Sciatic nerve (tissue), 2 donors: ENCODE data around the gene ALDH3B2. TPM values are rescaled to one million over a fixed set of nuclear protein-coding genes. Genes with fewer than 3 reads are reported as not detected.
"Not testable (repeated sequence)": the region's sequence is repeated elsewhere in the genome, so short reads cannot be mapped to it uniquely, and the experiment has no call there.

Experiments used
- ATAC-seq: fragments of 200-7000 bp; cut with Tn5 transposase; one replicate; pipeline ENCODE4 v1.9.1; 2020; ENCODE audit warnings: mild to moderate bottlenecking, moderate library complexity
- DNase-seq: peaks from one replicate; pipeline ENCODE4 v3.0.0-alpha.2; 2020; ENCODE audit warnings: low spot score
- intact Hi-C: fragments of 100-400 bp; cut with DNase I; formaldehyde crosslinking; loops from one replicate; pipeline ENCODE4 v1.14.2; 2022
- total RNA-seq: library from RNA; stranded (reverse); fragmentation: NEBNext Ultra II Directional; extraction: Animal tissue kit (Norgen Biotek cat#: 25700); gene quantifications from one replicate; pipeline ENCODE4 v1.2.1, GENCODE V29; 2021
- donor health status: DM: no; HTN: no; CAD: no.
- donor health status: DM: no; HTN: no; CAD: no.

Gene ALDH3B2
- total RNA-seq, 1 donor from 2014 or later = not detected

GRCh38 chr11:67664696-67665540 lies 9.5 kb downstream of the ALDH3B2 start:
- ATAC-seq = no peak
- no peak for DNase-seq
- intact Hi-C loops = loop anchor here (5.0 kb wide), 1 partner anchor 112 kb away; no protein-coding TSS in a partner anchor

GRCh38 chr11:67664213-67664585 lies 10.2 kb downstream of the ALDH3B2 start:
- intact Hi-C loops = no loop called here
- ATAC-seq = no peak
- no peak for DNase-seq

- ATAC-seq (no peak), DNase-seq (no peak)
- intact Hi-C loops = no loop called here
These were observed 10.8 kb downstream of the ALDH3B2 start for GRCh38 chr11:67663532-67664212.

GRCh38 chr11:67662835-67663531 lies 11.4 kb downstream of the ALDH3B2 start:
- intact Hi-C loops = no loop called here
- DNase-seq = no peak
- no peak for ATAC-seq

GRCh38 chr11:67662142-67662834 lies 12.1 kb downstream of the ALDH3B2 start:
- intact Hi-C loops = no loop called here
- DNase-seq (no peak), ATAC-seq (no peak)

- intact Hi-C loops, DNase-seq, ATAC-seq: not testable (repeated sequence)
These were observed 13.7 kb downstream of the ALDH3B2 start for GRCh38 chr11:67660752-67661151.

GRCh38 chr11:67659651-67660165 lies 14.7 kb downstream of the ALDH3B2 start:
- ATAC-seq, DNase-seq, intact Hi-C loops: not testable (repeated sequence)

GRCh38 chr11:67657300-67657699 lies 17.1 kb downstream of the ALDH3B2 start:
- intact Hi-C loops = no loop called here
- no peak for ATAC-seq

GRCh38 chr11:67656278-67656922 lies 18.0 kb downstream of the ALDH3B2 start:
- no peak for DNase-seq
- ATAC-seq = no peak
- intact Hi-C loops = no loop called here

More at GRCh38 chr11:67657300-67657699, 17.1 kb downstream of the ALDH3B2 start:
- DNase-seq = no peak

GRCh38 chr11:67654225-67654624 lies 20.2 kb downstream of the ALDH3B2 start:
- DNase-seq = no peak
- intact Hi-C loops = no loop called here

GRCh38 chr11:67652965-67653845 lies 21.2 kb downstream of the ALDH3B2 start:
- intact Hi-C loops = no loop called here
- ATAC-seq (no peak), DNase-seq (no peak)

More at GRCh38 chr11:67654225-67654624, 20.2 kb downstream of the ALDH3B2 start:
- ATAC-seq = no peak

- intact Hi-C loops = no loop called here
These were observed 22.2 kb downstream of the ALDH3B2 start for GRCh38 chr11:67651976-67652781.

GRCh38 chr11:67649634-67650510 lies 24.6 kb downstream of the ALDH3B2 start:
- DNase-seq = no peak

More at GRCh38 chr11:67651976-67652781, 22.2 kb downstream of the ALDH3B2 start:
- DNase-seq (peak; percentile 8), ATAC-seq (no peak)

GRCh38 chr11:67648796-67649613 lies 25.4 kb downstream of the ALDH3B2 start:
- intact Hi-C loops = no loop called here
- peak; percentile 7 for ATAC-seq
- peak; percentile 63 for DNase-seq

More at GRCh38 chr11:67649634-67650510, 24.6 kb downstream of the ALDH3B2 start:
- ATAC-seq = no peak
- intact Hi-C loops = no loop called here
